ENCODE results near the gene PEX12. TPM values are rescaled to one million over a fixed set of nuclear protein-coding genes. Genes with fewer than 3 reads are reported as not detected.

The PEX12 gene
- total RNA-seq, 1 donor from 2014 or later: 4.8 TPM

Other genes starting within 250 kb of the PEX12 start
- gene SLFN11, start 204.9 kb downstream of the PEX12 start, total RNA-seq: 112 and 114 TPM in 2 replicates
- 7.5 and 8.8 TPM in 2 replicates for gene SLFN12, start 146.1 kb downstream of the PEX12 start, total RNA-seq
- gene SLFN13, start 129.8 kb downstream of the PEX12 start, total RNA-seq: 41.9 and 42.6 TPM in 2 replicates
- 37.8 and 41.9 TPM in 2 replicates for gene SLFN12L, start 40.9 kb downstream of the PEX12 start, total RNA-seq
- gene SLFN14, start 17.8 kb downstream of the PEX12 start, total RNA-seq: not detected in 2 replicates
- 177 and 194 TPM in 2 replicates for gene AP2B1, start 8.8 kb upstream of the PEX12 start, total RNA-seq
- gene RASL10B, start 153.1 kb upstream of the PEX12 start, total RNA-seq: 0.94 and 1.2 TPM in 2 replicates
- not detected in 2 replicates for gene GAS2L2, start 174.7 kb upstream of the PEX12 start, total RNA-seq
- gene C17orf50, start 182.3 kb upstream of the PEX12 start, total RNA-seq: not detected in 2 replicates
- not detected in 2 replicates for gene MMP28, start 217.1 kb upstream of the PEX12 start, total RNA-seq
- gene TAF15, start 230.9 kb upstream of the PEX12 start, total RNA-seq: 315 and 321 TPM in 2 replicates

Measured in activated T-helper 2 cell treated with anti-CD3 and anti-CD28 coated beads, Interferon-gamma antibody, Interleukin-2, Interleukin-4, amounts not matched to agents 10 μg/mL and 5 μg/mL and 100 μg/mL, durations not matched to agents 14 hours and 24 hours and 36 hours (primary cell).